DND-41 (cell line): ENCODE data around the gene DNASE2.

ENCODE experiments used
- ATAC-seq: fragments of 200-7000 bp; cut with Tn5 transposase; 3 replicates; pipeline ENCODE4 v1.9.1; 2021; ENCODE audit warnings: low read depth; ENCODE audit not compliant: insufficient read depth
- DNase-seq: peaks from one replicate; pipeline ENCODE4 v3.0.0-alpha.2; 2020
- H2AFZ ChIP-seq: 2 replicates; pipeline ENCODE4 v1.6.0; 2012; ENCODE audit warnings: low read depth, low read length
- H3K27ac ChIP-seq: 2 replicates; pipeline ENCODE4 v1.5.1; 2012; ENCODE audit warnings: low read length, inconsistent platforms
- H3K27me3 ChIP-seq: fragments of 200-600 bp; sonication (generic); 2 replicates; pipeline ENCODE4 v1.6.0; 2012; ENCODE audit warnings: low read length, mild to moderate bottlenecking, inconsistent platforms; ENCODE audit not compliant: insufficient read depth, poor library complexity
- H3K36me3 ChIP-seq: 2 replicates; pipeline ENCODE4 v1.5.1; 2012; ENCODE audit warnings: low read length, inconsistent platforms; ENCODE audit not compliant: insufficient read depth
- H3K4me1 ChIP-seq: 2 replicates; pipeline ENCODE4 v1.5.1; 2012; ENCODE audit warnings: mild to moderate bottlenecking, low read length; ENCODE audit not compliant: insufficient read depth
- H3K4me2 ChIP-seq: 2 replicates; pipeline ENCODE4 v1.6.0; 2012; ENCODE audit warnings: mild to moderate bottlenecking, moderate library complexity, low read length, inconsistent platforms; ENCODE audit not compliant: insufficient read depth
- H3K4me3 ChIP-seq, 2 experiments: fragments of 200-600 bp in 1 of 2; shearing (Covaris generic) in 1 of 2; 2 replicates each; pipeline ENCODE4 v1.5.1; 2012 to 2016; ENCODE audit warnings: inconsistent platforms in 2 of 2, low read length in 2 of 2, mild to moderate bottlenecking in 2 of 2, low read depth in 1 of 2, moderate library complexity in 1 of 2
- H3K79me2 ChIP-seq: 2 replicates; pipeline ENCODE4 v1.6.0; 2012; ENCODE audit warnings: low read length, inconsistent platforms; ENCODE audit not compliant: insufficient read depth
- H3K9ac ChIP-seq: 2 replicates; pipeline ENCODE4 v1.6.0; 2012; ENCODE audit warnings: low read depth, mild to moderate bottlenecking, inconsistent platforms, low read length, moderate library complexity
- H3K9me3 ChIP-seq: 2 replicates; pipeline ENCODE4 v1.5.1; 2012; ENCODE audit warnings: low read length, moderate library complexity, mild to moderate bottlenecking, inconsistent platforms; ENCODE audit not compliant: insufficient read depth, severe bottlenecking
- H4K20me1 ChIP-seq: 2 replicates; pipeline ENCODE4 v1.6.0; 2012; ENCODE audit warnings: low read length; ENCODE audit not compliant: insufficient read depth
- CTCF ChIP-seq: IDR thresholded peaks from 2 replicates; pipeline ENCODE4 v1.5.1; 2012; ENCODE audit warnings: borderline replicate concordance, low read length, moderate library complexity, mild to moderate bottlenecking; ENCODE audit not compliant: poor library complexity, severe bottlenecking; ENCODE audit errors: extremely low read depth
- EZH2 ChIP-seq: IDR thresholded peaks from 3 replicates; pipeline ENCODE4 v1.6.1; 2012; ENCODE audit warnings: borderline replicate concordance, low read depth, mild to moderate bottlenecking, moderate library complexity, low read length, inconsistent platforms; ENCODE audit not compliant: severe bottlenecking

Gene DNASE2

GRCh38 chr19:12868540-12869112 lies 12.6 kb downstream of the DNASE2 start:
- H3K9ac ChIP-seq: no peak overlapping the region
- no peak for TF ChIP-seq CTCF
- TF ChIP-seq EZH2: no peak
- no peaks in the 10 kb centered on the region for H3K9me3 ChIP-seq
- peak overlapping the region in 1 of 2 experiments; percentile 56; a peak in 1 of 4 replicates for H3K4me3 ChIP-seq
- H3K79me2 ChIP-seq: no peaks in the 10 kb centered on the region
- peak overlapping the region; percentile 27; the same call in 1 of the 2 replicates for H3K27ac ChIP-seq
- ATAC-seq (no peak), DNase-seq (peak; percentile 45)
- peak overlapping the region; percentile 71 for H3K4me2 ChIP-seq
- peaks cover 13% of the 10 kb centered on the region for H3K36me3 ChIP-seq
- peaks cover 14% of the 10 kb centered on the region for H3K4me1 ChIP-seq
- no peaks in the 10 kb centered on the region for H4K20me1 ChIP-seq
- H2AFZ ChIP-seq: no peak overlapping the region
- H3K27me3 ChIP-seq: no peaks in the 10 kb centered on the region

- Histone ChIP-seq H3K79me2 (no peaks in the 10 kb centered on the region), H3K9me3 (no peaks in the 10 kb centered on the region), H3K4me2 (peak overlapping the region; percentile 71), H4K20me1 (no peaks in the 10 kb centered on the region), H3K4me3 (peak overlapping the region; percentile 17 to 56; a peak in 3 of 4 replicates), H3K4me1 (peaks cover 14% of the 10 kb centered on the region), H3K36me3 (peaks cover 5% of the 10 kb centered on the region), H3K27ac (peak overlapping the region; percentile 44; the same call in 1 of the 2 replicates), H2AFZ (peak overlapping the region; percentile 75), H3K27me3 (no peaks in the 10 kb centered on the region), H3K9ac (peak overlapping the region; percentile 59)
- peak; percentile 82 for ATAC-seq
- TF ChIP-seq CTCF (peak; percentile 27), EZH2 (no peak)
- peak; percentile 78 for DNase-seq
Observed at GRCh38 chr19:12867120-12868099, 13.8 kb downstream of the DNASE2 start.

DNA sequence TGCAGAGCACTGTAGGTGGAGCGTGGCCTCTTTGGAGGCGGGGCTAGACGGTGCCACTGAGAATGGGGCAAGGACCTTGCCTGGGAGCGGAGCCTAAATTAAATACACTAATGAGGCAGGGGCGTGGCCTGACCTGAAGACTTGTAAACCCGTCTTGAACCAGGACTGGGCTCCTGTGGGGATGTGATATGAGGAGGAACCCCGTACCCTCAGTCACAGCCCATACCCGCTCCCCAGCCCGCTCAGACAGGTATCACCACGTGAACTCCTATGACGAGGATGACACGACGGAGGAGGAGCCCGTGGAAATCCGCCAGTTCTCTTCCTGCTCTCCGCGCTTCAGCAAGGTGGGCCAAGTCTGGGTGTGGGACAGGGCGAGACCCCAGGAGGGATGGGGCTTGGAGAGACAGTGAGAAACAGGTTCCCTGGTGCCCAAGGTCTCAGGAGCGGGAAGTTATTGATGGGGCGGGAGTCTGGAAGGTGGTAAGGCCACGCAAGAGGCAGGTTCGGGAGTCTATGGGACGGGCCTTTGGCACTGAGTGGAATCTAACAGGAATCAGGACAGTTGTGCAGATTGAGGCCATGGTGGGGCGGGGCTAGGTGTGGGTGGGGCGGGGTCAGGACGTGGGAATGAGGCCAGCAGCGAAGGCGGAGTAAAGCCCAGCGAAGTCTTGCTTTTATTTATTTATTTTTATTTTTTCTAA lies 14.7 kb downstream of the DNASE2 start:
- H4K20me1 ChIP-seq: no peaks in the 10 kb centered on the region
- TF ChIP-seq EZH2 (no peak), CTCF (no peak)
- no peak for ATAC-seq

More for the DNA sequence above, 14.7 kb downstream of the DNASE2 start:
- Histone ChIP-seq H3K4me3 (no peak overlapping the region), H3K27ac (no peak overlapping the region), H3K4me2 (peak overlapping the region; percentile 71), H3K4me1 (peaks cover 14% of the 10 kb centered on the region), H3K9ac (no peak overlapping the region), H3K79me2 (no peaks in the 10 kb centered on the region), H3K36me3 (peaks cover 5% of the 10 kb centered on the region), H2AFZ (no peak overlapping the region), H3K27me3 (no peaks in the 10 kb centered on the region), H3K9me3 (no peaks in the 10 kb centered on the region)
- no peak for DNase-seq
